SK-N-SH treated with all-trans-retinoic acid at 6 μM for 48 hours (cell line): Measurements from ENCODE around the gene EMCN.

ENCODE experiments used
- ATAC-seq: fragments of 200-7000 bp; cut with Tn5 transposase; 3 replicates; pipeline ENCODE4 v1.9.1; 2020; ENCODE audit warnings: mild to moderate bottlenecking, moderate library complexity
- ARNTL ChIP-seq: fragments of 450-650 bp; formaldehyde crosslinking; IDR thresholded peaks from 2 replicates; pipeline ENCODE4 v1.5.0; 2020; ENCODE audit warnings: low read depth, mild to moderate bottlenecking, moderate library complexity, borderline replicate concordance
- CSDC2 ChIP-seq: fragments of 250-450 bp; sonication (Bioruptor Pico); IDR thresholded peaks from 2 replicates; pipeline ENCODE4 v1.5.0; 2020; ENCODE audit warnings: mild to moderate bottlenecking, moderate library complexity
- ESRRG ChIP-seq: fragments of 250-450 bp; sonication (Bioruptor Pico); IDR thresholded peaks from 2 replicates; pipeline ENCODE4 v1.6.1; 2021; ENCODE audit warnings: mild to moderate bottlenecking
- GLIS3 ChIP-seq: fragments of 250-450 bp; sonication (Bioruptor Pico); IDR thresholded peaks from 2 replicates; pipeline ENCODE4 v1.5.0; 2020; ENCODE audit warnings: mild to moderate bottlenecking, moderate library complexity
- ISL1 ChIP-seq: fragments of 250-450 bp; sonication (Bioruptor Pico); IDR thresholded peaks from 2 replicates; pipeline ENCODE4 v2.1.2; 2022; ENCODE audit warnings: mild to moderate bottlenecking, moderate library complexity
- OSR1 ChIP-seq: fragments of 250-450 bp; sonication (Bioruptor Pico); IDR thresholded peaks from 2 replicates; pipeline ENCODE4 v1.8.0; 2022; ENCODE audit warnings: moderate library complexity, mild to moderate bottlenecking, inconsistent platforms
- PPARA ChIP-seq: fragments of 250-450 bp; sonication (Bioruptor Pico); IDR thresholded peaks from 2 replicates; pipeline ENCODE4 v1.5.0; 2020; ENCODE audit warnings: mild to moderate bottlenecking, borderline replicate concordance
- RARB ChIP-seq: fragments of 250-450 bp; sonication (Bioruptor Pico); IDR thresholded peaks from 2 replicates; pipeline ENCODE4 v1.8.0; 2021; ENCODE audit warnings: mild to moderate bottlenecking, moderate library complexity
- SNAI2 ChIP-seq: fragments of 250-450 bp; sonication (Bioruptor Pico); IDR thresholded peaks from 2 replicates; pipeline ENCODE4 v1.5.0; 2020; ENCODE audit warnings: mild to moderate bottlenecking, moderate library complexity
- TCF4 ChIP-seq: fragments of 250-450 bp; sonication (Bioruptor Pico); IDR thresholded peaks from 2 replicates; pipeline ENCODE4 v1.8.0; 2021; ENCODE audit warnings: mild to moderate bottlenecking, moderate library complexity, borderline replicate concordance
- TOX ChIP-seq: fragments of 250-450 bp; sonication (Bioruptor Pico); IDR thresholded peaks from 2 replicates; pipeline ENCODE4 v1.8.0; 2021; ENCODE audit warnings: mild to moderate bottlenecking, moderate library complexity, borderline replicate concordance
- ZC3H10 ChIP-seq: fragments of 250-450 bp; sonication (Bioruptor Pico); IDR thresholded peaks from 2 replicates; pipeline ENCODE4 v1.5.1; 2021; ENCODE audit warnings: mild to moderate bottlenecking, moderate library complexity
- ZFP3 ChIP-seq: fragments of 250-450 bp; sonication (Bioruptor Pico); IDR thresholded peaks from 2 replicates; pipeline ENCODE4 v1.5.0; 2020; ENCODE audit warnings: mild to moderate bottlenecking, moderate library complexity
- ZFP30 ChIP-seq: fragments of 450-650 bp; formaldehyde crosslinking; IDR thresholded peaks from 2 replicates; pipeline ENCODE4 v1.5.0; 2022; ENCODE audit warnings: mild to moderate bottlenecking, moderate library complexity
- ZNF565 ChIP-seq: fragments of 450-650 bp; formaldehyde crosslinking; conservative IDR thresholded peaks from 2 replicates; pipeline ENCODE4 v1.5.0; 2020; ENCODE audit warnings: low read depth, mild to moderate bottlenecking, moderate library complexity
- ZNF70 ChIP-seq: fragments of 450-650 bp; formaldehyde crosslinking; IDR thresholded peaks from 2 replicates; pipeline ENCODE4 v1.5.0; 2020; ENCODE audit warnings: mild to moderate bottlenecking, moderate library complexity
- ZNF8 ChIP-seq: fragments of 450-650 bp; formaldehyde crosslinking; IDR thresholded peaks from 2 replicates; pipeline ENCODE4 v1.5.0; 2020; ENCODE audit warnings: mild to moderate bottlenecking, moderate library complexity
- TF ChIP-seq, protein P1 (sequence below): fragments of 250-450 bp; sonication (Bioruptor Pico); IDR thresholded peaks from 2 replicates; pipeline ENCODE4 v1.8.0; 2020; ENCODE audit warnings: mild to moderate bottlenecking, moderate library complexity, borderline replicate concordance
- TF ChIP-seq, protein P2 (sequence below): fragments of 250-450 bp; sonication (Bioruptor Pico); IDR thresholded peaks from 2 replicates; pipeline ENCODE4 v1.5.0; 2020; ENCODE audit warnings: mild to moderate bottlenecking, moderate library complexity
- TF ChIP-seq, protein P3 (sequence below): fragments of 250-450 bp; sonication (Bioruptor Pico); IDR thresholded peaks from 2 replicates; pipeline ENCODE4 v1.8.0; 2021; ENCODE audit warnings: low read depth, mild to moderate bottlenecking, moderate library complexity, borderline replicate concordance
- TF ChIP-seq, protein P4 (sequence below): fragments of 250-450 bp; sonication (Bioruptor Pico); IDR thresholded peaks from 2 replicates; pipeline ENCODE4 v1.5.1; 2021; ENCODE audit warnings: mild to moderate bottlenecking, moderate library complexity

EMCN gene

DNA sequence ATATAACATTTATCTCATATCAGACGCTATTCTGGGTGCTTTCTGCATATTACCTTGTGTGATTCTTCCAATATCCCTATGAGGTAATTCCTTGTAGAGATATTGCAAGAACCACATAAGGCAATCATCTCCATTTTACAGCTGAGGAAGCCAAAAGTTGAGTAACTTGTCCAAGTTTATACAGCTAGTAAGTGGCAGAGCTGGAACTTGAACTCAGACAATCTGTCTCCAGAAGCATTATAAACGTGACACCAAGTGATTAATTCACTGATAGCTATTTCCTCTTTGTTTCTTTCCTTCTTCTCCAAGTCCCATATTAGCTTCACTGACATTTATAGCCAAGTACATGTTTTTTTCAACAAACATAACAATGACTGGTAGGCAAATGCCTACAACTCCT, 7.3 kb downstream of the EMCN start:
- TF ChIP-seq ZNF565 (CRISPR knock-in tag), result no peak
- no peak for TF ChIP-seq ESRRG
- no peak for TF ChIP-seq ZC3H10
- TF ChIP-seq, protein P1, sequence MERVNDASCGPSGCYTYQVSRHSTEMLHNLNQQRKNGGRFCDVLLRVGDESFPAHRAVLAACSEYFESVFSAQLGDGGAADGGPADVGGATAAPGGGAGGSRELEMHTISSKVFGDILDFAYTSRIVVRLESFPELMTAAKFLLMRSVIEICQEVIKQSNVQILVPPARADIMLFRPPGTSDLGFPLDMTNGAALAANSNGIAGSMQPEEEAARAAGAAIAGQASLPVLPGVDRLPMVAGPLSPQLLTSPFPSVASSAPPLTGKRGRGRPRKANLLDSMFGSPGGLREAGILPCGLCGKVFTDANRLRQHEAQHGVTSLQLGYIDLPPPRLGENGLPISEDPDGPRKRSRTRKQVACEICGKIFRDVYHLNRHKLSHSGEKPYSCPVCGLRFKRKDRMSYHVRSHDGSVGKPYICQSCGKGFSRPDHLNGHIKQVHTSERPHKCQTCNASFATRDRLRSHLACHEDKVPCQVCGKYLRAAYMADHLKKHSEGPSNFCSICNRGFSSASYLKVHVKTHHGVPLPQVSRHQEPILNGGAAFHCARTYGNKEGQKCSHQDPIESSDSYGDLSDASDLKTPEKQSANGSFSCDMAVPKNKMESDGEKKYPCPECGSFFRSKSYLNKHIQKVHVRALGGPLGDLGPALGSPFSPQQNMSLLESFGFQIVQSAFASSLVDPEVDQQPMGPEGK (CRISPR knock-in tag), result no peak
- no peak for TF ChIP-seq GLIS3 (CRISPR knock-in tag)
- TF ChIP-seq OSR1 (CRISPR knock-in tag), result no peak
- TF ChIP-seq TOX, result no peak
- TF ChIP-seq, all 23 proteins: peak for 0
- ATAC-seq, result peak; percentile 52

DNA sequence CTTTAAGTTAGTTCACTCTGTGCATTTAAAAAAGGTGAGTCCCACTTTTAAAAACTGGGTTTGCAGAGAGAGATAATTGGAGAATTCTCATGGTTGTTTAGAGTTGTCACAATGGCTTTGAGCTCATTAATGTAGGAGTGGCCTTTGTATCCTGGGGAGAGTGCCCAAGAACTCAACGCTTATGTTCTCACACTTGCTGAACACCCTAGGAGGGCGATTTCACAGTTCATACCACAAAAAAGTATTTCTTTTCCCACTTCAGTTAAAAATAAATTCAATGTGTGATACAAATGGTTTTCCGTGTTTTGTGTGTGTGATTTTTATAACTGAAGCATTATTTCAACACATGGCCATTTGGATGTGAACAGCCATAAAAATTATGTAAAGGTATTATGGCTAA, 8.4 kb downstream of the EMCN start:
- no peak for ATAC-seq
- TF ChIP-seq ZNF70 (CRISPR knock-in tag) (no peak), ISL1 (CRISPR knock-in tag) (no peak), ZNF565 (CRISPR knock-in tag) (no peak), ZFP30 (no peak), CSDC2 (no peak), ESRRG (no peak), ARNTL (CRISPR knock-in tag) (no peak), ZNF8 (CRISPR knock-in tag) (no peak), TOX (no peak), SNAI2 (no peak), PPARA (CRISPR knock-in tag) (no peak)
- TF ChIP-seq, protein P2, sequence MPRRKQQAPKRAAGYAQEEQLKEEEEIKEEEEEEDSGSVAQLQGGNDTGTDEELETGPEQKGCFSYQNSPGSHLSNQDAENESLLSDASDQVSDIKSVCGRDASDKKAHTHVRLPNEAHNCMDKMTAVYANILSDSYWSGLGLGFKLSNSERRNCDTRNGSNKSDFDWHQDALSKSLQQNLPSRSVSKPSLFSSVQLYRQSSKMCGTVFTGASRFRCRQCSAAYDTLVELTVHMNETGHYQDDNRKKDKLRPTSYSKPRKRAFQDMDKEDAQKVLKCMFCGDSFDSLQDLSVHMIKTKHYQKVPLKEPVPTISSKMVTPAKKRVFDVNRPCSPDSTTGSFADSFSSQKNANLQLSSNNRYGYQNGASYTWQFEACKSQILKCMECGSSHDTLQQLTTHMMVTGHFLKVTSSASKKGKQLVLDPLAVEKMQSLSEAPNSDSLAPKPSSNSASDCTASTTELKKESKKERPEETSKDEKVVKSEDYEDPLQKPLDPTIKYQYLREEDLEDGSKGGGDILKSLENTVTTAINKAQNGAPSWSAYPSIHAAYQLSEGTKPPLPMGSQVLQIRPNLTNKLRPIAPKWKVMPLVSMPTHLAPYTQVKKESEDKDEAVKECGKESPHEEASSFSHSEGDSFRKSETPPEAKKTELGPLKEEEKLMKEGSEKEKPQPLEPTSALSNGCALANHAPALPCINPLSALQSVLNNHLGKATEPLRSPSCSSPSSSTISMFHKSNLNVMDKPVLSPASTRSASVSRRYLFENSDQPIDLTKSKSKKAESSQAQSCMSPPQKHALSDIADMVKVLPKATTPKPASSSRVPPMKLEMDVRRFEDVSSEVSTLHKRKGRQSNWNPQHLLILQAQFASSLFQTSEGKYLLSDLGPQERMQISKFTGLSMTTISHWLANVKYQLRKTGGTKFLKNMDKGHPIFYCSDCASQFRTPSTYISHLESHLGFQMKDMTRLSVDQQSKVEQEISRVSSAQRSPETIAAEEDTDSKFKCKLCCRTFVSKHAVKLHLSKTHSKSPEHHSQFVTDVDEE, result no peak
- TF ChIP-seq, protein P3, sequence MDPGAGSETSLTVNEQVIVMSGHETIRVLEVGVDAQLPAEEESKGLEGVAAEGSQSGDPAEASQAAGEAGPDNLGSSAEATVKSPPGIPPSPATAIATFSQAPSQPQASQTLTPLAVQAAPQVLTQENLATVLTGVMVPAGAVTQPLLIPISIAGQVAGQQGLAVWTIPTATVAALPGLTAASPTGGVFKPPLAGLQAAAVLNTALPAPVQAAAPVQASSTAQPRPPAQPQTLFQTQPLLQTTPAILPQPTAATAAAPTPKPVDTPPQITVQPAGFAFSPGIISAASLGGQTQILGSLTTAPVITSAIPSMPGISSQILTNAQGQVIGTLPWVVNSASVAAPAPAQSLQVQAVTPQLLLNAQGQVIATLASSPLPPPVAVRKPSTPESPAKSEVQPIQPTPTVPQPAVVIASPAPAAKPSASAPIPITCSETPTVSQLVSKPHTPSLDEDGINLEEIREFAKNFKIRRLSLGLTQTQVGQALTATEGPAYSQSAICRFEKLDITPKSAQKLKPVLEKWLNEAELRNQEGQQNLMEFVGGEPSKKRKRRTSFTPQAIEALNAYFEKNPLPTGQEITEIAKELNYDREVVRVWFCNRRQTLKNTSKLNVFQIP (CRISPR knock-in tag), result no peak

DNA sequence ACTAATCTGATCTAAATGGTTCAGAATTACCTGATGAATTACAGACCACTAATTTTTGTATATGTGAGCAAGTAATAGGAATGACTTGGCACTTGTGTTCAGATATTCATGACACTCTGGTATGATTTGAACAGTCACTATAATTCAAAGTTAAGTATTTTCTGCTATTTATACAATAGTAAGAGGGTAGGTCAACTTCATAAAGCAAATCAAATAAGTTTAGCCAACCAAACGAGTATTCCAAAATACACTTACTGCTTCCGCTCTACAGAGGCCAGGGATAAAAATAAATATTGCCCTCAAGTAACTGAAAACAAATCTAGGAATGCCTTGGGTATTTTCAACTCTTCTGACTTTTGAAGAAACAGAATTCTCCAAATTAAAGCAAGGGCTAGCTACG, 9.1 kb downstream of the EMCN start:
- TF ChIP-seq TCF4 (CRISPR knock-in tag) (no peak), ZFP30 (no peak), OSR1 (CRISPR knock-in tag) (no peak), ZFP3 (no peak), PPARA (CRISPR knock-in tag) (no peak), ARNTL (CRISPR knock-in tag) (no peak), TOX (no peak), ESRRG (no peak), GLIS3 (CRISPR knock-in tag) (no peak), RARB (no peak), ISL1 (CRISPR knock-in tag) (no peak), ZNF565 (CRISPR knock-in tag) (no peak), CSDC2 (no peak)
- TF ChIP-seq, protein P1 (CRISPR knock-in tag), result no peak
- TF ChIP-seq, protein P4, sequence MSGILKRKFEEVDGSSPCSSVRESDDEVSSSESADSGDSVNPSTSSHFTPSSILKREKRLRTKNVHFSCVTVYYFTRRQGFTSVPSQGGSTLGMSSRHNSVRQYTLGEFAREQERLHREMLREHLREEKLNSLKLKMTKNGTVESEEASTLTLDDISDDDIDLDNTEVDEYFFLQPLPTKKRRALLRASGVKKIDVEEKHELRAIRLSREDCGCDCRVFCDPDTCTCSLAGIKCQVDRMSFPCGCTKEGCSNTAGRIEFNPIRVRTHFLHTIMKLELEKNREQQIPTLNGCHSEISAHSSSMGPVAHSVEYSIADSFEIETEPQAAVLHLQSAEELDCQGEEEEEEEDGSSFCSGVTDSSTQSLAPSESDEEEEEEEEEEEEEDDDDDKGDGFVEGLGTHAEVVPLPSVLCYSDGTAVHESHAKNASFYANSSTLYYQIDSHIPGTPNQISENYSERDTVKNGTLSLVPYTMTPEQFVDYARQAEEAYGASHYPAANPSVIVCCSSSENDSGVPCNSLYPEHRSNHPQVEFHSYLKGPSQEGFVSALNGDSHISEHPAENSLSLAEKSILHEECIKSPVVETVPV, result no peak
- TF ChIP-seq, protein P3 (CRISPR knock-in tag), result no peak
- no peak for ATAC-seq
